Natural killer cell treated with Interleukin-12 subunit alpha and Interleukin-12 subunit beta and Interleukin-15 and Interleukin-18, amount 100 ng/mL, for 72 hours (primary cell): Measurements from ENCODE around the gene EIF5A. TPM values are rescaled to one million over a fixed set of nuclear protein-coding genes. Genes with fewer than 3 reads are reported as not detected.

Experiments used
- ATAC-seq, 2 donors: fragments of 150-1000 bp; cut with Tn5 transposase in 1 of 2; sonication (Bioruptor Pico), chemical (Tn5 transposase) in 1 of 2; 2 replicates each; pipeline ENCODE4 v1.10.0; 2021
- DNase-seq: peaks from one replicate; pipeline ENCODE4 v3.0.0; 2022; ENCODE audit warnings: low spot score
- H3K27ac Mint-ChIP-seq, 2 donors: 1 replicate in 1 of 2; 2 replicates in 1 of 2; pipeline ENCODE4 v1.8.0; 2022; ENCODE audit warnings: mixed read lengths in 2 of 2, mild to moderate bottlenecking in 1 of 2, moderate library complexity in 1 of 2
- H3K27me3 Mint-ChIP-seq, 2 donors: 1 replicate in 1 of 2; 2 replicates in 1 of 2; pipeline ENCODE4 v1.8.0; 2022; ENCODE audit warnings: mixed read lengths in 2 of 2
- H3K36me3 Mint-ChIP-seq: one replicate; pipeline ENCODE4 v1.8.0; 2022; ENCODE audit warnings: mixed read lengths
- H3K4me1 Mint-ChIP-seq, 2 donors: 1 replicate in 1 of 2; 2 replicates in 1 of 2; pipeline ENCODE4 v1.8.0; 2022; ENCODE audit warnings: low read depth in 2 of 2, mixed read lengths in 2 of 2, mild to moderate bottlenecking in 1 of 2
- H3K4me3 Mint-ChIP-seq: one replicate; pipeline ENCODE4 v1.8.0; 2022; ENCODE audit warnings: mixed read lengths
- H3K9me3 Mint-ChIP-seq: 2 replicates; pipeline ENCODE4 v1.8.0; 2022; ENCODE audit warnings: mixed read lengths
- total RNA-seq, 2 donors: library from RNA; stranded (reverse); gene quantifications; one replicate each; pipeline ENCODE4 v1.2.3, GENCODE V29; 2022

Gene EIF5A
- total RNA-seq, 2 donors from 2014 or later = 953 to 1,345 TPM

DNA sequence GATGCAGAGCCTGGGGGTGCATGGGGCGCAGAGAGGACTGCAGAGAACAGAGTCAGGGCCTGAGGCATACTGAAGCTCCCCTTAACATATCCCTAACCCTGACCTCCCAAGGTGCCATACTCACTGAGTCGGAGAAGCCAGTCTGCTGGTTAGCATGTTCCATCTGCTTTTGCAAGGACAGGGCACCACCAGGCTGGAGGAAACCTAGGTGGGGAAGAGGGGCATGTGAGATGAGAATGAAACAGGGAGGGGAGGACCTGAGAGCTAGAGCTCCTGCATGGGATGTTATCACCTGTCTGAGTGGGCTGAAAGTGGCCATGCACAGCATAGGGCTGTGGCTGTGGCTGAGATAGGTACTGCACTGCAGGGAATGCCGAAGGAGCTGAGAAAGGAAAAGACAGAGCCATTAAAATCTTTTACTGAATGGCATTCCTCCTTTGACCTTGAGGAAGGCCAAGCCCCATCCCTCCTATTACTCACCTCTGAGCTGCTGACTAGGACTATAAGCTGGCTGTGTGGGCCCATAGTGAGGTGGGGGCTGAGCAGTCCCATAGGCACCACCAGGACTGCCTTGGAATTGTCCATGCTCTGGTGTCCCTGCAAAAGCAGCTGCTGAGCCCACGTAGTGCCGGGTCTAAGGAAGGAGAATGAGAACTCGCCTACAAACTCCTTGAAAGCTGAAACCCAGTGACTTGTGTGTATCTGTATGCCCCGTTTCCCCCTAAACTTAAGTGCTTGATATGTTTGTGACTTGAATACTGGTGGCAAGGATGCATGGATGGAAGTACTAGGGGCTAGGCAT, 5.9 kb downstream of the EIF5A start:
- Mint-ChIP-seq H3K27me3 (no peaks in the 10 kb centered on the region), H3K9me3 (no peaks in the 10 kb centered on the region), H3K27ac (peak overlapping the region; percentile 85 to 97), H3K4me1 (peaks cover 58 to 69% of the 10 kb centered on the region in 2 donors), H3K36me3 (peaks cover 38% of the 10 kb centered on the region), H3K4me3 (peak overlapping the region; percentile 94)
- ATAC-seq (no peak), DNase-seq (no peak)

DNA sequence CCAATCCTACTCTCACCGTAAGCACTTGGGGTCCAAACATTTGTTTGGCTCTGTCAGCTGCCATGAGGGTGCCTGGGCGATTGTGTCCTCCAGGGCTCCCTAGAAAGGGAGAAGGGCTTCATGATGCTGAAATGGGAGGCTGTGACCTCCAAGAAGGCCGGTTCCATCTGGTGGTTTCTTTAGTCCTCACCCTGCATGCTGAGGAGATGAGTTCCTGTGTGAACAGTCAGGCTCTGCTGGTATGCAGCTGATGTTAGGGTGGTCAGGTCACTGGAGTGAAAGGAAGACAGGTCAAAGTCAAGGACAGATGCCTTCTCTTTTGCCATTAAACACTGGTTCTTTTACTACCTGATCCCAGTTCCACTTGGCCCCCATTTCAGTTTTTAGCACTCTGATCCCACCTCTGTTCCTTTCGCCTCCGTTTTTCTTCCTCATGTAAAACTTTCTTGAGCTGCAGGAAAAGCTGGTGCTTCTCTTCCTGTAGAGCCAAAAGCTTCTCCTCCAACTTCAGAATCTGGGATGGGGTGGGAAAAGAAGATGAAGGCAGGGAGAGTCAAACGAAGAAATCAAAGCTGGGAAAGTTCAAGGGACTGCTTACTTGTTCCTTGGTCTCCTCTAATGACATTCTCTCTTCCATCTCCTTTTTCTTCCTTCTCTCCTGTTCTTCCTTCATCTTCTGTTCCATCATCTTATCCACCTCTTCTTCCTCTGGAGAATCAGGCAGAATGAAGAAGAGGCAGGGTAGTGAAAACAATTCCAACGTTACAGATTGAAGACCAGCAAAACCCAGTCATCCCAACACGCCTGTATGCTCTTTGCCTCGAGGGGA, 6.7 kb downstream of the EIF5A start:
- H3K27ac Mint-ChIP-seq = peak overlapping the region; percentile 85 to 97
- H3K4me1 Mint-ChIP-seq = peaks cover 57 to 63% of the 10 kb centered on the region in 2 donors
- peak overlapping the region; percentile 94 for H3K4me3 Mint-ChIP-seq
- DNase-seq (no peak), ATAC-seq (no peak)
- no peaks in the 10 kb centered on the region for H3K27me3 Mint-ChIP-seq
- peaks cover 33% of the 10 kb centered on the region for H3K36me3 Mint-ChIP-seq
- no peaks in the 10 kb centered on the region for H3K9me3 Mint-ChIP-seq

DNA sequence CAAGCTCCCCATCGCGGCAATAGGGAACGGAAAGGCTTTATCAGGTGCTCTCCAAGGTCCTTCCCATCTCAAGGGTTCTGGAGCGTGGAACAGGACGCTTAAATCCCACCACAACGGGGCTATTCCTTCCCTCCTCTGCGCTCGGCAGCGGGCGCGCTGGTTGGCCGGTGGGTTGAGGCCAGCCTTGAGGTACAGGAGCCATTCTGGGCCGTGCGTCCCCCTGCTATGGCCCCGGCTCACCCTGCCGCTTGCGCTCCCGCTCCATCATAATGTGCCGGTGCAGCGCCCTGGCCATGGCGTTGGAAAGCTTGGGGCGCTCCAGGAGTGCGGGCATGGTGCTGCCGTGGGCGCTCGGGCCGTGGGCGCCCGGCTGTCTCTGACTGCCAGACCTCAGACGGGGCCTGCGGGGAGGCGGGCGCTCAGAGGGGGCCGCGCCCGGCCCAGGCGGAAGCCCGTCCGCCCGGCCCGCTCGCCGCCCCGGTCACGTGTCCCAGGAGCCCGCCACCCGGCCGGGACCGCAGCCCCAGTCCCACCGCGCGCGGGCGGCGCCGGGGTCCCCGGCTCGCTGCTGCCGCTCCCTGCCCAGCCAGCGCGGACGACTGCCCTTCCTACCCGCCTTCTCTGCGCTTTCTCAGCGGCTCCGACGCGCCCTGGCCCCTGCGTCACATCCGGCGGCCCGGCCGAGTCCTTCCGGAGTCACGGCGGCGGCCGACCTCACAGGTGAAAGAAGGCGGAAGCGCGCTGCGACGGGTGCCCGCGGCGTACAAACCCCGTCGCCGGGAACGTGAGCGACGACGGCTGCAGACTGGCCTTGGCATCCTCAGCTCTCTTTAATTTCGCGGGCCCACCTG, 7.5 kb downstream of the EIF5A start, which contains the start of gene GPS2:
Gene GPS2, minus strand, starts transcription at position 642 of the 851 bp plus-strand sequence. Its CDS starts 308 bp downstream, at position 334.
- DNase-seq (peak; percentile 95), ATAC-seq (peak; percentile 90 to 94)
- peaks cover 25% of the 10 kb centered on the region for H3K36me3 Mint-ChIP-seq
- H3K27ac Mint-ChIP-seq = peak within 1 kb of the TSS; percentile 85 to 97
- H3K27me3 Mint-ChIP-seq = no peaks in the 10 kb centered on the region
- H3K4me1 Mint-ChIP-seq = peaks cover 48 to 55% of the 10 kb centered on the region in 2 donors
- no peaks in the 10 kb centered on the region for H3K9me3 Mint-ChIP-seq
- peak within 1 kb of the TSS; percentile 94 for H3K4me3 Mint-ChIP-seq

DNA sequence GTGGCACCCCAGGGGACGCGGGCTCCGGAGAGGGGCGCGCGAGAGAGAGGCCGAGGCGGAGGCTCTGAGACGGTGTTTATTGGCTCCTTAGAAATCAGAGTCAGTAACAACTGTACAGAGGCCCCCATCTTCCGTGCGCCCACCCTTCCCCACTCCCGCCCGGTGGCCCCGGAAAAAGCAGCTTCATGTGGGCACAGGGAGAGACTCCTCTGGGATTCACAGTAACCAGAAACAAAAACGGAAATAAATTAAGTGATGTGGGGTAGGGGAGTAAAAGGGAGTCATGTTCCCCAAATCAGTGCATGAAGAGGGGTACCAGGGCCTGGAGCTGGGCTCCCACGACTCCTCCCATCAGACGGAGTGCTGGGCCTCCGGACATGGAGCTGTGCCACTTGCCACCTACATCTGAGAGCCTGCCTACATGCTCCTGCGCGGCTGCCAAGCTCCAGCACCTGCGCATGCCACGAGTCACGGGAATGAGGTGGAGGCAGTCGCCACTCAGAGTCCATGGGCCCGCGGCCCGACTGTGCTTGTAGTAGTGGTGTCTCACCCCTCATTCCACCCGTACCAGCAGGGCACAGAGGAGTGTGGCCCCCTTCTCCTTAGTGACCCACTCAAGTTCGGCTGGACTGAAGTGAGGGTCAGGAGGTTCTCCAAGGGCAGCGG, 8.3 kb downstream of the EIF5A start:
- no peak for ATAC-seq
- Mint-ChIP-seq H3K27ac (peak overlapping the region; percentile 85 to 97), H3K9me3 (no peaks in the 10 kb centered on the region), H3K4me3 (peak overlapping the region; percentile 94), H3K36me3 (peaks cover 17% of the 10 kb centered on the region), H3K4me1 (peaks cover 41 to 47% of the 10 kb centered on the region in 2 donors), H3K27me3 (no peaks in the 10 kb centered on the region)
- DNase-seq = no peak

DNA sequence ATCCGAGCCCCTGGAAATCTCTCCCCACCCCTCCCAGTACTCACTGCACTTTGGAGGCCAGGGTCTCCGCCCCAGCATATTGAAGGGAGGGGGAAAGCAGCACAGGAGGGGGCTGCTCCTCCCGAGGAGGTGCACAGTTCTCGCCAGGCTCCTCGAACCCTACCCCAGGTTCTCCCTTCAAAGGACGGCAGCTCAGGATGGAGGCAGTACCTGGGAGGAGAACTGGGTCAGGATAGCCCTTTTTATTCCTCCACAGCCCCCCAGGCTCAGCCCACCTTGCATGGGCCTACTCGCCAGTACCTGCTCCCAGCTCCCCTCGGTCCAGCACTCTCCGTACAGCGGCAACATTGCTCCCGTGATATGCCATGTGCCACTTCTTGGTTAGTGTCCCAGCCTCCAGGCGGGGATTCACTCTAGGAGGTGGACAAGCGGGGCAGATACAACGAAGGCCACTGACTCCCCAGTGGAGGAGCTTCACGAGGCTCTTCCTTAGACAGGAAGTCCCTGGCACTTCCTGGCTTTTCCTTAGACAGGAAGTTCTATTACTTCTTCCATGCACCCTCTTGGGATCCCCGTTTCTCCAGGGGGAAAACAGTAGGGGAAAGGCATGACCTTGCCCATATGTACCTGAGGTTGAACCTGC, 9.9 kb downstream of the EIF5A start:
- H3K27me3 Mint-ChIP-seq = no peaks in the 10 kb centered on the region
- peaks cover 7% of the 10 kb centered on the region for H3K36me3 Mint-ChIP-seq
- ATAC-seq = no peak
- no peak for DNase-seq
- H3K4me3 Mint-ChIP-seq = no peak overlapping the region
- H3K27ac Mint-ChIP-seq = peak overlapping the region in 1 of 2 donors; percentile 35
- peaks cover 32 to 34% of the 10 kb centered on the region in 2 donors for H3K4me1 Mint-ChIP-seq
- no peaks in the 10 kb centered on the region for H3K9me3 Mint-ChIP-seq

DNA sequence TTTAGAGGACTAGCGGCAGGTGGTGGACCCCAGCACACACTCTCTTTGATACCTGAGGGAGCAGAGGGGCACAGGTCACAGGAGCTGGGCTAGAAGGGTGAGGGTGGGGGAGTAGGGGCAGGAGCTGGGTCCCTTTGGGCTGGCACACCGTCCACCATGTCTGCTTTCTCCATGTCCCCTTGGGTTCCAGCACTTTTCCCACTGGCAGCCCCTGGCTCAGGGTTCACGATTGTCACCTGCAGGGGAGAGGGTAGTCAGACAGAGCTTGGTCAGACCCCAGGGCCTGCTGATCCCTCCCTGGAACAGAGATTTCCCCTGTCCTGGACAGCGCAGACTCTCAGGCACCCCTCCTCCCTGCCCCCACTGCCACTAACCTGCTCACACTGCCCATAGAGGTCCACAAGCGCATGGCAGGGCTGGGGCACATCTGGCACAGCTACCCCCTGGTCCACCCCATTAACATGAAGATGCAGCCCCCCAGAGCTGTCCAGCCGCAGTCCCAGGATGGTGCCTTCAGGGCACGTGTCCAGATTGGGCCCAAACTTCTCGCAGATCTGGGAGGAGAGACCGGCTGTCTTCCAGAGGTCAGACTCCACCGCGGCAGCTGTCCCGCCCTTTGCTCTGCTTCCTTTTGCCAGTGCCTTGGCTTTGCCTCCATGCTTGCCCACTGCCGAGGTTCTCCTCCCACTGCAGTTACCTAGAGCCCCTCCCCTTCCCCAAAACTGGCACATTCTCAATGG, 10.9 kb downstream of the EIF5A start:
- ATAC-seq (no peak), DNase-seq (no peak)
- Mint-ChIP-seq H3K27ac (peak overlapping the region in 1 of 2 donors; percentile 67), H3K36me3 (peaks cover 7% of the 10 kb centered on the region), H3K9me3 (no peaks in the 10 kb centered on the region), H3K4me1 (peaks cover 23 to 24% of the 10 kb centered on the region in 2 donors), H3K27me3 (no peaks in the 10 kb centered on the region), H3K4me3 (no peak overlapping the region)

DNA sequence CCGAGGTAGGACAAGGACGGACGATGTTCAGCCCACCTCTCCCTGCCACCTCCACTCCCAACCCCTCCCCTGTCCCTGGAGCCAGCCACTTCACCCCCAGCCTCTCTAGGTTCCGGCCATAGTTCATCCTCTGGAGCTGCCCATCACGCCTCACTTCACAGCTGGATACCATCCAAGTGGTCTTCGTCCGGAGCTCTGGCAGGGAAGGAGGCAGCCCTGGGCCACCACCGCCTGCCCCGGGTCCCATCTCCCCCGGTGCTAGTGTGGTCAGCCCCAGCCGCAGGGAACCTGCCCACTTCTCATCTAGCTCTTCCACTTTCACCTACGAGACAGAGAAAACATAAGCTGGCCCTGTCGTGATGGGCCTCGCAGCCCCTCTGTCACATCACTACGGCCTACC, 14.0 kb downstream of the EIF5A start:
- H3K4me1 Mint-ChIP-seq = peaks cover 2 to 8% of the 10 kb centered on the region in 2 donors
- DNase-seq = no peak
- H3K36me3 Mint-ChIP-seq = no peaks in the 10 kb centered on the region

DNA sequence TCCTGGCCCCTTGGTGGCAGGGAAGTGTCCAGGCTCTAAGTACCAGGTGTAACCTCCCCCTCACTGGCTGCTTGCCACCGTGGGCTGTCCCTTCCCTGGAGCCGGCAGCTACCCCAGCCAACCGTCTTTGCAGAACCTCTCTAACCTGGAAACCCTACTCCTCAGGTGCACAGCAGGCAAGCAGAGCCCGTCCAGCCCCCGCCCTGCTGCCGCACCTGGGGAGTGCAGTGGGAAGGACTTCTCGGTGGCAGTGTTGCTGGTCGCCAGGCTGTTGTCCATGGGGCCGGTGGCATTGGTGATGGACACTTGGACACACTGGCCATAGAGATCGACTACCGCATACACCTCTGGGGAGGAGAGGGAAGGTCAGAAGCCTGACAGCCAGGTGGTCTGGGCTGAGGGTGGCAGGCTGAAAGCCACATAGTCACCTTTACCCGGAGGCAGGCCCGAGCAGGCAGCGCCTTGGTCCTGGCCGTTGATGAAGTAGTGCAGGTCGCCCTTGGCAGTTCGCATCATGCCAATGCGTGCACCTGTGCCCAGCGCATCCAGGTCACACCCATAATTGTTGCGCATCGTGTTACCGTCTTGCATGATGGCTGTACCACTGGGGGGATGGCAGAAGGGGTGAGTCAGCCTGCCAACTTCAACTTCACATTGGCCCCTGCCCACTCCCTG, 15.2 kb downstream of the EIF5A start:
- no peak for DNase-seq
- Mint-ChIP-seq H3K27ac (no peak overlapping the region), H3K27me3 (no peaks in the 10 kb centered on the region), H3K4me3 (no peak overlapping the region), H3K4me1 (peaks cover 1 to 12% of the 10 kb centered on the region in 2 donors), H3K36me3 (no peaks in the 10 kb centered on the region), H3K9me3 (no peaks in the 10 kb centered on the region)
- no peak for ATAC-seq

More for the DNA sequence above, 14.0 kb downstream of the EIF5A start:
- no peaks in the 10 kb centered on the region for H3K9me3 Mint-ChIP-seq
- H3K4me3 Mint-ChIP-seq = no peak overlapping the region
- H3K27ac Mint-ChIP-seq = no peak overlapping the region
- H3K27me3 Mint-ChIP-seq = no peaks in the 10 kb centered on the region
- ATAC-seq = no peak

DNA sequence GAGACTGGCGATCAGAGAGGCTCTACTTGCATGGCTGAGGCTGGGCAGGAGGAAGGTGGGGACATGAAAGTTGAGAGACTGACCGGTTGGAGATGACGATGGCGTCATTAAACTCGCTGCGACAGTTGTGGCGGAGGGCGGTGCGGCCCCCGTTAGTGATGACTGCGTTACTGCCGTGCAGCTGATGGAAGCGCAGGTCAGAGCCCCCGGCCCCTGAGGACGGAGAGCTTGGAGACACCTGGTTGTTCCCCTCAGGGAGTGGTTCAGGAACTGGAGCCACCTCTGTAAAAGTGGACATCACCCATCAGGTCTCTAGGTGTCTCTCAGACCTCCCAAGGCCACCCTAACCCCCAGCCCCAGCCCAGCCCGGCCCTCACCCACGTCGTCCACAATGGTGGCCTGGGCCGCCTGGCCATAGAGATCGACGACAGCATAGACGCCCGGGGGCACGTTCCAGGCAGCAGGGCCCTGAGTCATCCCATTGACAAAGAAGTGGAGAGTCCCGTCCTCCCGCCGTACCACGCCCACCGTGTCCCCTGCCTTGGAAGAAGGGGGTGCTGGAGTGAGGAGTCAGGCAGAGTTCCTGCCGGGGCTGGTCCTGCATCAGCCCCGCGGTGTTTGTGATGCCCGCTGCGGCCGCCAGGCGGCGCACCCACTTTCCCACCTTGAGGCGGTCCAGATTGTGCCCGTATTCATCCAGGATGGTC, 16.5 kb downstream of the EIF5A start:
- Mint-ChIP-seq H3K4me3 (no peak overlapping the region), H3K27ac (no peak overlapping the region), H3K4me1 (peaks cover 13 to 20% of the 10 kb centered on the region in 2 donors), H3K27me3 (no peaks in the 10 kb centered on the region), H3K36me3 (no peaks in the 10 kb centered on the region), H3K9me3 (no peaks in the 10 kb centered on the region)
- ATAC-seq (peak in 1 of 2 donors; percentile 61), DNase-seq (peak; percentile 73)

DNA sequence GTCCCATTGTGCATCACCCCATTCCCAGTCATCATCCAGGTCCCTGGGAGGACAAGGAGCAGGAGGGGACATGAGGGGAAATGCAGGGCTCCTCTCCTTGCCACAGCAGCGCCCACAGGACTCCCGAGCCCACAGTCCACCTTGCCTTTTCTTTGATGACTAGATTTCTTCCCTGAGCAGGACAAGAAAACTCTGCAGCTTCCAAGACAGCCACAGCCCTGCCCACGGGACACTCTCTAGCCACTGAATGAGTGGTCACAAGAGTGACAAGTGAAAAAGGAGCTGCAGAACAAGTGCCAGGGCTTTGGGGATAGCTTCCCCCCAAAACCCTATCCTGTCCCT, 17.0 kb downstream of the EIF5A start:
- DNase-seq = no peak
- Mint-ChIP-seq H3K36me3 (no peaks in the 10 kb centered on the region), H3K9me3 (no peaks in the 10 kb centered on the region), H3K27me3 (no peaks in the 10 kb centered on the region), H3K4me3 (no peak overlapping the region), H3K27ac (no peak overlapping the region), H3K4me1 (peaks cover 14 to 20% of the 10 kb centered on the region in 2 donors)
- ATAC-seq = no peak

DNA sequence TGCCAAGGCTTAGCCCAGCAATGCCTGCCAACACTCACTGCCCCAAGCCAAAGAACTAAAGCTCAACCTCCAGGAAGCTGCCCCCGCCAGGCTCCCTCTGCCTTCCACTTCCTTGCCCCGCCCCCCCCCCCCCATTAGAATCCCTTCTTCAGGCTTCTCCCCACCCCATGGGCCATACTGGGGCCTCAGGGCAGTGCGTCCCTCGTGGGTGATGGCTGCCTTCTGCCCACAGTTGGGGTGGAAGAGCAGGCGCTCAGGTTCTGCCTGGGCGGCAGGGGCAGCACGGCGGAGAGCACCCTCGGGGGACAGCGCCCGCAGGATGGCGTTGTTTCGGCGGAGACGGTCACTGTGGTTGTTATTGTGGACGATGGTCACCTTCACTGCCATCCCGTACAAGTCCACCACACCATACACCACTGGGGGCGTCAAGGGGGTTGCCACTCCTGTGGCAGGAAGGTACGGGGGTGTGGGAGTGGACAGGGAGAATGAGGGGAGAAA, 17.7 kb downstream of the EIF5A start:
- Mint-ChIP-seq H3K9me3 (no peaks in the 10 kb centered on the region), H3K36me3 (no peaks in the 10 kb centered on the region), H3K27ac (no peak overlapping the region), H3K27me3 (no peaks in the 10 kb centered on the region), H3K4me1 (peaks cover 21 to 25% of the 10 kb centered on the region in 2 donors), H3K4me3 (no peak overlapping the region)
- ATAC-seq (no peak), DNase-seq (no peak)
